ENCODE results near the gene OR2AG2. TPM values are rescaled to one million over a fixed set of nuclear protein-coding genes. Genes with fewer than 3 reads are reported as not detected.

Gene OR2AG2
- total RNA-seq (under 1 TPM in 4 of 7 donors, not detected in 3; under 0.01 to 0.17 (median 0.05) TPM), polyA plus RNA-seq (under 1 TPM in 1 of 2 donors, not detected in 1; 0.03 TPM)
- long read RNA-seq, donor 1: 0 reads
- long read RNA-seq, donor 2: 0 reads
- long read RNA-seq, donor 3: 0 reads

DNA sequence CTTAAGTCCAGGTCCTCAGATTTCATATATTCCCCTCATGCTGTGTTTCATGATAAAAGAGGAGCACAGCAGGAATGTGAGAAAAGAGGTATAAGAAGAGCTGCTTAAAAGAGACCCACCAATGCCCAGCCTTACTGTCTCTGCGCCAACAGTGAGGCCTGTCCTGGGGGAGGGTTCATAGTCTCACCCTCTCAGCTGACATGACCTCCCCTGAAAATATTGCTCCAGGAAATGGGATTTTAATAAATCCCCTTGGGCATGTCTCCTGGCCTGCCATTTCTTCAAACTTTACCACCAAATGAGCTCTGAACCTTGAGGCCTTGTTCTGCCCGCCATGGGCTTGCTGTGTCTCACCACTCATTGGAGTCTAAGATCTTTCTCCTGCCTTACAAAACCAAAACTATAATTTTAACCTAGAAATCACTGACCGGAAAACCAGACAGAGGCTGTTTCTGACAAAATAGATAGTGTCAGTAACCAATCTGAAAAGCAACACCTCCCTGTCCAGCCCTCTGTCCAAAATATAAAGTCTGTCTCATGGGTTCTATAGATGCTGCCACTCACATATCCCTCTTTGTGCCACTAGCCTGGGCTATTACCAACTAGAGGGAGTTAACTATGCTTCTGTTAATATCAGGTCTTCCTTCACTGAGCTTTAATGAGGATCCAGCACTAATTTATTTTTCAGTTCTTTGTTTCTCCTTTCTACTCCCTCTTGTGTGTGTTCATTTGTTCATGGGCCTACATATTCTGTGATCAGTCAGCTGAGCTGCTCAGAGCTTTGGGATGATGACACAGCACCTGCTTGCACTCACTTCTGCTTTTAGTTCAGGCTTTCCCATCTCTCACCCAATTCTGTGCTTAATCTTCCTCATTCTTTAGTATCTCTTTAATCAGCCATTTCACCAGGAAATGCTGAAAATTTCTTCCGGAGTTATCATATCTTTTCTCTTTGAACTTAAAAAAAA lies at the start of gene OR2AG2:
Gene OR2AG2 (minus strand): TSS at position 51 of the 968 bp plus-strand sequence. CDS start 3,019 bp downstream, outside the sequence.
- 51 to 56% (median 52%) methylated on average over 4 of the region's 4 CpGs for WGBS, 3 donors
- no peak within 1 kb of the TSS for H3K4me3 ChIP-seq
- no peak within 1 kb of the TSS for H3K27ac ChIP-seq
- intact Hi-C loops (cut with DNase I): no loop called here
- H3K9me3 ChIP-seq: no peaks in the 10 kb centered on the region
- H3K36me3 ChIP-seq: no peaks in the 10 kb centered on the region
- no peaks in the 10 kb centered on the region for H3K27me3 ChIP-seq
- TF ChIP-seq POLR2A (IDR thresholded peaks at IDR 0.05) (no peak), EP300 (IDR thresholded peaks at IDR 0.05) (no peak)
- TF ChIP-seq, protein P1, sequence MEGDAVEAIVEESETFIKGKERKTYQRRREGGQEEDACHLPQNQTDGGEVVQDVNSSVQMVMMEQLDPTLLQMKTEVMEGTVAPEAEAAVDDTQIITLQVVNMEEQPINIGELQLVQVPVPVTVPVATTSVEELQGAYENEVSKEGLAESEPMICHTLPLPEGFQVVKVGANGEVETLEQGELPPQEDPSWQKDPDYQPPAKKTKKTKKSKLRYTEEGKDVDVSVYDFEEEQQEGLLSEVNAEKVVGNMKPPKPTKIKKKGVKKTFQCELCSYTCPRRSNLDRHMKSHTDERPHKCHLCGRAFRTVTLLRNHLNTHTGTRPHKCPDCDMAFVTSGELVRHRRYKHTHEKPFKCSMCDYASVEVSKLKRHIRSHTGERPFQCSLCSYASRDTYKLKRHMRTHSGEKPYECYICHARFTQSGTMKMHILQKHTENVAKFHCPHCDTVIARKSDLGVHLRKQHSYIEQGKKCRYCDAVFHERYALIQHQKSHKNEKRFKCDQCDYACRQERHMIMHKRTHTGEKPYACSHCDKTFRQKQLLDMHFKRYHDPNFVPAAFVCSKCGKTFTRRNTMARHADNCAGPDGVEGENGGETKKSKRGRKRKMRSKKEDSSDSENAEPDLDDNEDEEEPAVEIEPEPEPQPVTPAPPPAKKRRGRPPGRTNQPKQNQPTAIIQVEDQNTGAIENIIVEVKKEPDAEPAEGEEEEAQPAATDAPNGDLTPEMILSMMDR (IDR thresholded peaks at IDR 0.05): no peak
- DNase-seq: no peak
- no peaks in the 10 kb centered on the region for H3K4me1 ChIP-seq (ENCODE audit: insufficient read depth)

GRCh38 chr11:6818967-6819366 lies 47.2 kb upstream of the OR2AG2 start:
- Histone ChIP-seq H3K4me3 (no peak overlapping the region), H3K9me3 (no peaks in the 10 kb centered on the region), H3K36me3 (no peaks in the 10 kb centered on the region), H3K27ac (no peak overlapping the region), H3K4me1 (ENCODE audit: insufficient read depth) (no peaks in the 10 kb centered on the region), H3K27me3 (no peaks in the 10 kb centered on the region)
- DNase-seq: no peak
- WGBS, 3 donors: 87 to 100% (median 95%) methylated on average over 5 of the region's 5 CpGs
- TF ChIP-seq EP300 (IDR thresholded peaks at IDR 0.05) (no peak), POLR2A (IDR thresholded peaks at IDR 0.05) (no peak)
- TF ChIP-seq, protein P1 (IDR thresholded peaks at IDR 0.05): no peak
- intact Hi-C loops (cut with DNase I): no loop called here

- WGBS, 3 donors: 60 to 88% (median 63%) methylated on average over 1 of the region's 1 CpG
- no peaks in the 10 kb centered on the region for H3K9me3 ChIP-seq
- H3K4me3 ChIP-seq: no peak overlapping the region
- TF ChIP-seq EP300 (IDR thresholded peaks at IDR 0.05) (no peak), POLR2A (IDR thresholded peaks at IDR 0.05) (no peak)
- TF ChIP-seq, protein P1 (IDR thresholded peaks at IDR 0.05): no peak
- intact Hi-C loops (cut with DNase I): no loop called here
- H3K27me3 ChIP-seq: no peaks in the 10 kb centered on the region
- no peaks in the 10 kb centered on the region for H3K4me1 ChIP-seq (ENCODE audit: insufficient read depth)
- no peak overlapping the region for H3K27ac ChIP-seq
- no peak for DNase-seq
- H3K36me3 ChIP-seq: no peaks in the 10 kb centered on the region
These were observed 45.9 kb upstream of the OR2AG2 start for GRCh38 chr11:6817694-6818093.

- Histone ChIP-seq H3K27me3 (no peaks in the 10 kb centered on the region), H3K9me3 (no peaks in the 10 kb centered on the region), H3K4me1 (ENCODE audit: insufficient read depth) (no peaks in the 10 kb centered on the region), H3K36me3 (no peaks in the 10 kb centered on the region), H3K27ac (no peak overlapping the region), H3K4me3 (no peak overlapping the region)
- intact Hi-C loops (cut with DNase I): no loop called here
- no peak for TF ChIP-seq POLR2A (IDR thresholded peaks at IDR 0.05)
- 51 to 68% (median 61%) methylated on average over 2 of the region's 2 CpGs for WGBS, 3 donors
- no peak for DNase-seq
These were observed 41.9 kb upstream of the OR2AG2 start for GRCh38 chr11:6813656-6814055.
